Mesenchymal stem cell (in vitro differentiated cells and primary cell): ENCODE results near the gene CD300LD. TPM values are rescaled to one million over a fixed set of nuclear protein-coding genes. Genes with fewer than 3 reads are reported as not detected.

Source experiments
- DNase-seq: peaks from one replicate; pipeline ENCODE4 v3.0.0-alpha.2; 2013
- H2AFZ ChIP-seq: one replicate; pipeline ENCODE4 v1.6.1; 2013; ENCODE audit warnings: low read depth, mild to moderate bottlenecking, control low read depth, inconsistent platforms, low read length, moderate library complexity
- H2AK5ac ChIP-seq: 2 replicates; pipeline ENCODE4 v1.6.1; 2013; ENCODE audit warnings: low read length, moderate library complexity, mild to moderate bottlenecking, inconsistent platforms; ENCODE audit not compliant: severe bottlenecking
- H2BK120ac ChIP-seq: one replicate; pipeline ENCODE4 v1.6.1; 2013; ENCODE audit warnings: low read depth, mild to moderate bottlenecking, inconsistent platforms, low read length, moderate library complexity
- H2BK12ac ChIP-seq, 2 experiments: one replicate each; pipeline ENCODE4 v1.6.1; 2013; ENCODE audit warnings: inconsistent platforms in 2 of 2, low read length in 2 of 2, mild to moderate bottlenecking in 2 of 2, moderate library complexity in 2 of 2, control low read depth in 1 of 2
- H2BK15ac ChIP-seq: one replicate; pipeline ENCODE4 v1.6.1; 2013; ENCODE audit warnings: mild to moderate bottlenecking, low read depth, inconsistent platforms; ENCODE audit not compliant: poor library complexity, severe bottlenecking
- H2BK5ac ChIP-seq: 2 replicates; pipeline ENCODE4 v1.6.1; 2013; ENCODE audit warnings: low read depth, mild to moderate bottlenecking, low read length, control low read depth, inconsistent platforms; ENCODE audit not compliant: poor library complexity, severe bottlenecking
- H3K14ac ChIP-seq, 2 experiments: one replicate each; pipeline ENCODE4 v1.6.1; 2013; ENCODE audit warnings: inconsistent platforms in 2 of 2, low read length in 2 of 2, control low read depth in 1 of 2, mild to moderate bottlenecking in 1 of 2, moderate library complexity in 1 of 2
- H3K18ac ChIP-seq, 2 experiments: one replicate each; pipeline ENCODE4 v1.6.1; 2013; ENCODE audit warnings: inconsistent platforms in 2 of 2, low read length in 2 of 2, control low read depth in 1 of 2, low read depth in 1 of 2, mild to moderate bottlenecking in 1 of 2
- H3K23ac ChIP-seq, 2 experiments: one replicate each; pipeline ENCODE4 v1.6.1; 2013; ENCODE audit warnings: inconsistent platforms in 2 of 2, low read length in 2 of 2, mild to moderate bottlenecking in 2 of 2, moderate library complexity in 2 of 2, control low read depth in 1 of 2
- H3K27ac ChIP-seq: 2 replicates; pipeline ENCODE4 v1.5.1; 2013; ENCODE audit warnings: mild to moderate bottlenecking, moderate library complexity, low read length, control low read depth, inconsistent platforms; ENCODE audit not compliant: poor library complexity, severe bottlenecking
- H3K27me3 ChIP-seq, 2 experiments: 2 replicates each; pipeline versions ENCODE4 v1.6.1 to v1.7.0; 2013; ENCODE audit warnings: low read length in 2 of 2, mild to moderate bottlenecking in 2 of 2, moderate library complexity in 2 of 2, control low read depth in 1 of 2, inconsistent platforms in 1 of 2; ENCODE audit not compliant: control insufficient read depth in 1 of 2, insufficient read depth in 1 of 2
- H3K36me3 ChIP-seq, 2 experiments: 2 replicates each; pipeline versions ENCODE4 v1.6.1 to v1.7.0; 2013; ENCODE audit warnings: low read length in 2 of 2, control low read depth in 1 of 2, inconsistent platforms in 1 of 2, low read depth in 1 of 2, mild to moderate bottlenecking in 1 of 2; ENCODE audit not compliant: insufficient read depth in 2 of 2, control insufficient read depth in 1 of 2
- H3K4ac ChIP-seq, 2 experiments: one replicate each; pipeline ENCODE4 v1.6.1; 2013; ENCODE audit warnings: inconsistent platforms in 2 of 2, low read length in 2 of 2, mild to moderate bottlenecking in 2 of 2, moderate library complexity in 2 of 2, control low read depth in 1 of 2, low read depth in 1 of 2
- H3K4me1 ChIP-seq: 2 replicates; pipeline ENCODE4 v1.6.1; 2013; ENCODE audit warnings: low read depth, low read length, control low read depth; ENCODE audit not compliant: control insufficient read depth, insufficient read depth
- H3K4me2 ChIP-seq: 2 replicates; pipeline ENCODE4 v1.6.1; 2013; ENCODE audit warnings: low read length, mild to moderate bottlenecking, inconsistent platforms; ENCODE audit not compliant: poor library complexity, severe bottlenecking
- H3K4me3 ChIP-seq, 2 experiments: 2 replicates each; pipeline versions ENCODE4 v1.5.1 to v1.7.0; 2013; ENCODE audit warnings: low read length in 2 of 2, mild to moderate bottlenecking in 2 of 2, control low read depth in 1 of 2, low read depth in 1 of 2; ENCODE audit not compliant: insufficient read depth in 1 of 2
- H3K79me1 ChIP-seq: replicated peaks from 2 replicates; pipeline ENCODE4 v1.6.1; 2013; ENCODE audit warnings: mild to moderate bottlenecking, control low read depth, low read length, inconsistent platforms; ENCODE audit not compliant: poor library complexity, severe bottlenecking
- H3K9ac ChIP-seq: 2 replicates; pipeline ENCODE4 v1.7.0; 2013; ENCODE audit warnings: mild to moderate bottlenecking, low read length, moderate library complexity
- H3K9me3 ChIP-seq: 2 replicates; pipeline ENCODE4 v1.7.0; 2013; ENCODE audit warnings: mild to moderate bottlenecking, low read length; ENCODE audit not compliant: control insufficient read depth
- H4K8ac ChIP-seq: one replicate; pipeline ENCODE4 v1.6.1; 2013; ENCODE audit warnings: inconsistent platforms, mild to moderate bottlenecking, low read length, moderate library complexity
- H4K91ac ChIP-seq: one replicate; pipeline ENCODE4 v1.6.1; 2013; ENCODE audit warnings: mild to moderate bottlenecking, low read length, inconsistent platforms
- WGBS: methylation state at CpG from one replicate; pipeline ENCODE4 v1.1.7; 2013; ENCODE audit warnings: mixed read lengths; 5-methylcytosine and 5-hydroxymethylcytosine counted together
- polyA plus RNA-seq, 2 experiments: library from polyadenylated mRNA; stranded (reverse); fragments of 200-250 nt; gene quantifications; one replicate each; pipeline ENCODE4 v1.2.3, GENCODE V29; 2013

CD300LD gene
- not detected for polyA plus RNA-seq (2013, experiment 1 of 2)
- not detected for polyA plus RNA-seq (2013, experiment 2 of 2)

GRCh38 chr17:74592087-74592990 lies at the start of gene CD300LD:
Gene CD300LD, minus strand, starts transcription at chr17:74592283. Its CDS starts 81 bp downstream, at chr17:74592202.
- H2AK5ac ChIP-seq: no peak within 1 kb of the TSS
- no peak within 1 kb of the TSS for H3K9ac ChIP-seq
- H2BK12ac ChIP-seq: no peak within 1 kb of the TSS
- no peak for DNase-seq
- no peaks in the 10 kb centered on the region for H3K79me1 ChIP-seq
- H3K18ac ChIP-seq: no peak within 1 kb of the TSS
- H2BK120ac ChIP-seq: no peak within 1 kb of the TSS
- H2BK5ac ChIP-seq: no peak within 1 kb of the TSS
- no peak within 1 kb of the TSS for H3K4me2 ChIP-seq
- no peak within 1 kb of the TSS for H3K4ac ChIP-seq
- whole genome bisulfite sequencing: 83% methylated on average over 11 of the region's 14 CpGs
- no peaks in the 10 kb centered on the region for H3K36me3 ChIP-seq
- H3K4me3 ChIP-seq: no peak within 1 kb of the TSS
- H4K91ac ChIP-seq: no peak within 1 kb of the TSS
- H3K27ac ChIP-seq: no peak within 1 kb of the TSS
- H4K8ac ChIP-seq: no peak within 1 kb of the TSS
- H3K14ac ChIP-seq: no peak within 1 kb of the TSS
- no peak within 1 kb of the TSS for H2AFZ ChIP-seq
- H3K23ac ChIP-seq: no peak within 1 kb of the TSS
- H3K4me1 ChIP-seq: peaks cover 3% of the 10 kb centered on the region
- H2BK15ac ChIP-seq: no peak within 1 kb of the TSS
- peaks cover 6 to 57% of the 10 kb centered on the region in 2 experiments for H3K27me3 ChIP-seq
- peaks cover 7% of the 10 kb centered on the region for H3K9me3 ChIP-seq

- H3K79me1 ChIP-seq: no peaks in the 10 kb centered on the region
- H2BK5ac ChIP-seq: no peak overlapping the region
- H3K4me2 ChIP-seq: no peak overlapping the region
- no peak overlapping the region for H2BK15ac ChIP-seq
- H3K9ac ChIP-seq: no peak overlapping the region
- no peak overlapping the region for H2BK12ac ChIP-seq
- no peak overlapping the region for H2BK120ac ChIP-seq
- H3K18ac ChIP-seq: no peak overlapping the region
- H3K4me3 ChIP-seq: no peak overlapping the region
- no peak overlapping the region for H3K23ac ChIP-seq
- H3K14ac ChIP-seq: no peak overlapping the region
- no peaks in the 10 kb centered on the region for H3K36me3 ChIP-seq
- H4K91ac ChIP-seq: no peak overlapping the region
- 65% methylated on average over 6 of the region's 6 CpGs for WGBS
- H3K4ac ChIP-seq: no peak overlapping the region
- no peak overlapping the region for H2AFZ ChIP-seq
- peaks cover 19 to 72% of the 10 kb centered on the region in 2 experiments for H3K27me3 ChIP-seq
- H3K27ac ChIP-seq: no peak overlapping the region
- H4K8ac ChIP-seq: no peak overlapping the region
- H2AK5ac ChIP-seq: no peak overlapping the region
- no peaks in the 10 kb centered on the region for H3K9me3 ChIP-seq
- H3K4me1 ChIP-seq: no peaks in the 10 kb centered on the region
- no peak for DNase-seq
Observed at GRCh38 chr17:74641224-74641957, 49.3 kb upstream of the CD300LD start.

GRCh38 chr17:74639704-74640151 lies 47.6 kb upstream of the CD300LD start:
- H3K27ac ChIP-seq: no peak overlapping the region
- 79% methylated on average over 10 of the region's 10 CpGs for WGBS
- no peak overlapping the region for H2AK5ac ChIP-seq
- no peak overlapping the region for H2BK5ac ChIP-seq
- no peak overlapping the region for H2BK12ac ChIP-seq
- no peak overlapping the region for H3K4me2 ChIP-seq
- no peak overlapping the region for H3K18ac ChIP-seq
- H3K4me3 ChIP-seq: no peak overlapping the region
- H2BK120ac ChIP-seq: no peak overlapping the region
- H3K4ac ChIP-seq: no peak overlapping the region
- no peaks in the 10 kb centered on the region for H3K9me3 ChIP-seq
- H3K23ac ChIP-seq: no peak overlapping the region
- H3K36me3 ChIP-seq: no peaks in the 10 kb centered on the region
- no peak overlapping the region for H4K91ac ChIP-seq
- H4K8ac ChIP-seq: no peak overlapping the region
- DNase-seq: no peak
- no peaks in the 10 kb centered on the region for H3K79me1 ChIP-seq
- no peak overlapping the region for H2AFZ ChIP-seq
- H3K14ac ChIP-seq: no peak overlapping the region
- H3K27me3 ChIP-seq: peaks cover 22 to 71% of the 10 kb centered on the region in 2 experiments
- no peak overlapping the region for H3K9ac ChIP-seq
- no peak overlapping the region for H2BK15ac ChIP-seq
- H3K4me1 ChIP-seq: no peaks in the 10 kb centered on the region

GRCh38 chr17:74637926-74638325 lies 45.8 kb upstream of the CD300LD start:
- H3K27ac ChIP-seq: no peak overlapping the region
- no peak overlapping the region for H3K4me2 ChIP-seq
- H2AK5ac ChIP-seq: no peak overlapping the region
- no peak for DNase-seq
- no peak overlapping the region for H2BK5ac ChIP-seq
- H2AFZ ChIP-seq: no peak overlapping the region
- no peaks in the 10 kb centered on the region for H3K36me3 ChIP-seq
- H4K91ac ChIP-seq: no peak overlapping the region
- H3K4ac ChIP-seq: no peak overlapping the region
- no peak overlapping the region for H3K18ac ChIP-seq
- H2BK12ac ChIP-seq: no peak overlapping the region
- H3K27me3 ChIP-seq: peaks cover 22 to 69% of the 10 kb centered on the region in 2 experiments
- H2BK120ac ChIP-seq: no peak overlapping the region
- no peak overlapping the region for H3K14ac ChIP-seq
- no peak overlapping the region for H4K8ac ChIP-seq
- 49% methylated on average over 2 of the region's 2 CpGs for WGBS
- H3K4me1 ChIP-seq: peaks cover 1% of the 10 kb centered on the region
- H3K79me1 ChIP-seq: no peaks in the 10 kb centered on the region
- no peak overlapping the region for H2BK15ac ChIP-seq
- H3K9me3 ChIP-seq: no peaks in the 10 kb centered on the region
- no peak overlapping the region for H3K23ac ChIP-seq
- H3K4me3 ChIP-seq: no peak overlapping the region
- H3K9ac ChIP-seq: no peak overlapping the region
